NCI-H2196 (cell line): Measurements from ENCODE around the gene LRWD1.
"Not testable (repeated sequence)": the region's sequence is repeated elsewhere in the genome, so short reads cannot be mapped to it uniquely, and the experiment has no call there.

Experiments
- DNase-seq: peaks from one replicate; lab custom pipeline; 2025; ENCODE audit not compliant: unreplicated experiment; lab: John Stamatoyannopoulos, UW

Gene LRWD1

GRCh38 chr7:102467581-102468477 lies 3.0 kb downstream of the LRWD1 start:
- no peak for DNase-seq

- no peak for DNase-seq
These were observed 3.9 kb downstream of the LRWD1 start for GRCh38 chr7:102468478-102469350.

- no peak for DNase-seq
These were observed 4.7 kb downstream of the LRWD1 start for GRCh38 chr7:102469351-102469971.

GRCh38 chr7:102469972-102470825 lies 5.4 kb downstream of the LRWD1 start:
- DNase-seq, result no peak

- no peak for DNase-seq
These were observed 7.0 kb downstream of the LRWD1 start for GRCh38 chr7:102471791-102472125.

GRCh38 chr7:102472126-102473041 lies 7.6 kb downstream of the LRWD1 start:
- no peak for DNase-seq

GRCh38 chr7:102473271-102473991 lies 8.6 kb downstream of the LRWD1 start:
- DNase-seq, result no peak

- not testable (repeated sequence) for DNase-seq
These were observed 9.3 kb downstream of the LRWD1 start for GRCh38 chr7:102474116-102474515.

- DNase-seq, result not testable (repeated sequence)
These were observed 10.1 kb downstream of the LRWD1 start for GRCh38 chr7:102474736-102475435.

GRCh38 chr7:102478314-102479208 lies 13.8 kb downstream of the LRWD1 start, which contains the start of gene POLR2J:
POLR2J (minus strand) TSS chr7:102478922; CDS start chr7:102478860, 62 bp downstream.
- not testable (repeated sequence) for DNase-seq

- not testable (repeated sequence) for DNase-seq
These were observed 14.4 kb downstream of the LRWD1 start for GRCh38 chr7:102479209-102479584.

- not testable (repeated sequence) for DNase-seq
These were observed 15.3 kb downstream of the LRWD1 start for GRCh38 chr7:102479982-102480637.

GRCh38 chr7:102481962-102482361 lies 17.2 kb downstream of the LRWD1 start:
- DNase-seq, result not testable (repeated sequence)

GRCh38 chr7:102484317-102484716 lies 19.5 kb downstream of the LRWD1 start:
- DNase-seq, result not testable (repeated sequence)

GRCh38 chr7:102490529-102491075 lies 25.8 kb downstream of the LRWD1 start:
- DNase-seq, result not testable (repeated sequence)

- DNase-seq, result not testable (repeated sequence)
These were observed 28.6 kb downstream of the LRWD1 start for GRCh38 chr7:102493220-102493935.
